HG03139 (cell line): ENCODE results near the gene MRPL54.
"Not testable (repeated sequence)": the region's sequence is repeated elsewhere in the genome, so short reads cannot be mapped to it uniquely, and the experiment has no call there.

Experiments
- ATAC-seq: cut with Tn5 transposase; IDR thresholded peaks from one replicate; pipeline ENCODE4 v1.9.1; 2021; ENCODE audit not compliant: unreplicated experiment

The MRPL54 gene

DNA sequence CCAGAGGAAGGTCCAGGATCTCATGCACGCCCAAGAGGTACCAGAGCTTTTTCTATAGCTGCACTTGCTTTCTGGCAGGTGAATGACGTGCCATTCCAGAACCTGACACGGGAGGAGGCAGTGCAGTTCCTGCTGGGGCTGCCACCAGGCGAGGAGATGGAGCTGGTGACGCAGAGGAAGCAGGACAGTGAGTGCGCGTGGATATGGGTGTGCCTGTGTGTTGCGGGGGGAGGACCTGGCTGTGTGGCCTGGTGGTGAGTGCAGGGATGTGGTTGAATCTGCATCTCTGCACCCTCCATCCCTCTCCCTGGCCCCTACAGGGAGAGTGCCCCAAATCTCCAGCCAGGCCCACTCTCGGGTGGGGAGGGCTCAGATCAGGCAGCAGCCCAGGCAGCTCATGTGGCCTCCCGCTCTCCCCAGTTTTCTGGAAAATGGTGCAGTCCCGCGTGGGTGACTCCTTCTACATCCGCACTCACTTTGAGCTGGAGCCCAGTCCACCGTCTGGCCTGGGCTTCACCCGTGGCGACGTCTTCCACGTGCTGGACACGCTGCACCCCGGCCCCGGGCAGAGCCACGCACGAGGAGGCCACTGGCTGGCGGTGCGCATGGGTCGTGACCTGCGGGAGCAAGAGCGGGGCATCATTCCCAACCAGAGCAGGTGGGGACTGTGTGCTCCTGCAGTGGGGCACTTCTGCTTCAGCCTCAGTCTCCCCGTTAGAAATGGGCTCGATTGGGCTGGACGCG lies 23.8 kb upstream of the MRPL54 start:
- ATAC-seq, result no peak

- no peak for ATAC-seq
Observed at GRCh38 chr19:3740431-3740830, 22.1 kb upstream of the MRPL54 start.

- ATAC-seq, result no peak
Observed at GRCh38 chr19:3743486-3743885, 19.0 kb upstream of the MRPL54 start.

DNA sequence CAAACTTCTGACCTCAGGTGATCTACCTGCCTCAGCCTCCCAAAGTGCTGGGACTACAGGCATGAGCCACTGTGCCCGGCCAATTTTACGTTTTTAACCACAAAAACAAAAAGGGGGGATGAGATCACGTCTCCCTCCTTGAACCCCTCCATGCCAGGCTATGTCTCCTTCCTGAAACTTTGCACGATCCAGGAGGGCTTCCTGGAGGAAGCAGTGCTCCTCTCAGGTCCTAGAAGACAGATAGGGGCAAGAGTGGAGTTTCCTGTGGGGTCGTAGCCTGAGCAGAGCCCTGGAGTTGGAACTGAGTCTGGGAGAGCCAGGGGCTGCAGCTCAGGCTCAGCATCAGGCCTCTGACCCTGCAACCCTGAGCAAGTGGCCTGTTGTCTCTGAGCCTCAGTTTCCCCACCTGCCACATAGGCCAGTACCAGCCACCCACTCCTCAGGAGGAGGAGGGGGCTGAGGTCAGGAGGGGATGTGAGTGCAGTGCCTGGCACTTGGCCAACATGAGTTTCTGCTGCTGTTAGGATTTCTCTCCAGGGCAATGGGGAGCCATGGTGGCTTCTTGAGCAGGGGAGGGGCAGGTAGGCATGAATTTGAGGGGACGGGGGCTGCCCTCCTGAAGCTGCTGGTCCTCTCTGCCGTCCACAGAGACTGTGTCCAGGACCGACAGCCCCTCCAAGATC lies 17.0 kb upstream of the MRPL54 start:
- no peak for ATAC-seq

DNA sequence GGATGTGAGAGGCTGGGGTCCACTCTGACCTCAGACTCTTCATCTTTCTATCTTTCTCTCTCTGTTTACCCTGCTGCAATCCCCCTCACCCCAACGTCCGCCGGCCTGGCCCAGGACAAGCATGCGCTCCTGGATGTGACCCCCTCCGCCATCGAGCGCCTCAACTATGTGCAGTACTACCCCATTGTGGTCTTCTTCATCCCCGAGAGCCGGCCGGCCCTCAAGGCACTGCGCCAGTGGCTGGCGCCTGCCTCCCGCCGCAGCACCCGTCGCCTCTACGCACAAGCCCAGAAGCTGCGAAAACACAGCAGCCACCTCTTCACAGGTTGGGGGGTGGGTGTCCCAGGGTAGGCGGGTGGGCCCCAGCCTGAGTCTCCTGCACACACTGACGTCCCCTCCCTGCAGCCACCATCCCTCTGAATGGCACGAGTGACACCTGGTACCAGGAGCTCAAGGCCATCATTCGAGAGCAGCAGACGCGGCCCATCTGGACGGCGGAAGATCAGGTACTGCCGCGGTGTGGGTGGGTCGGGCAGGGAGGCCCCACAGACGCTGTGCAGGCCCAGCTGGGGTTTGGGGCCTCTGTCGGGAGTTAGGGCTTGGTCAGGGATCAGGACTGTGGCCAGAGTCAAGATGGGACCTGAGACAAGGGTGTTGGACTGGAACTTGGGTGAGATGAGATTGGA lies 16.0 kb upstream of the MRPL54 start:
- ATAC-seq, result no peak

DNA sequence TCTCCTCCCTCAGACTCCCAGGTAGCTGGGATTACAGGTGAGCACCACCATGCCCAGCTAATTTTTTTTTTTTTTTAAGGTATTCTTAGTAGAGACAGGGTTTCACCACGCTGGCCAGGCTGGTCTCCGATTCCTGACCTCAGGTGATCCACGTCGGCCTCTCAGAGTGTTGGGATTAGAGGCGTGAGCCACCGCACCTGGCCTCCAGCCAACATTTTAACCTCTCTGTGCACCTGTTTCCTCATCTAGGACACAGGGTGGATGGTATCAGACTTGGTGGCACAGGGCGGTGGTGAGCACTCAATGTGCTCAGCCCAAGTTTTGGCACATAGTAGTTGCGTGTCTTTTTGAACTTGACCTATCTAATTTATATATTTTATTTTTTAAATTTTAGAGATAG lies 13.5 kb upstream of the MRPL54 start:
- no peak for ATAC-seq

DNA sequence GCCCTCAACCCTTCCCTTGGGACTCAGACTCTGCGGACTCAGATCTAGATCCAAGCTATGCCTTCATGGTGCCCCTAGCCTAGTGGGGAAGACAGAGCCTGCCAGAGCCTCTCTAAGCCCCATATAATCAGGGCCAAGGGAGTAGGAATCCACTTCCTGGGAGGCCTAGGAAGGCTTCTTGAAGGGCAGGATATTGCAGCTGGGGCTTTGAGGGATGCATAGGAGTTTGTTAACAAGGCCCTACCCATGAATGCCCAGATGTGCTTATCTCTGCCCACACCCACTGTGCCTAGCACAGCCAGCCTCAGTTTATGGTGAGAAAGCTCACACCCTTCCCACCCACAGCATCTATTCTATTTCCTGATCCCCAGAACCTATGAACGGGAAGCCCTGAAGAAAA lies 12.3 kb upstream of the MRPL54 start:
- no peak for ATAC-seq

DNA sequence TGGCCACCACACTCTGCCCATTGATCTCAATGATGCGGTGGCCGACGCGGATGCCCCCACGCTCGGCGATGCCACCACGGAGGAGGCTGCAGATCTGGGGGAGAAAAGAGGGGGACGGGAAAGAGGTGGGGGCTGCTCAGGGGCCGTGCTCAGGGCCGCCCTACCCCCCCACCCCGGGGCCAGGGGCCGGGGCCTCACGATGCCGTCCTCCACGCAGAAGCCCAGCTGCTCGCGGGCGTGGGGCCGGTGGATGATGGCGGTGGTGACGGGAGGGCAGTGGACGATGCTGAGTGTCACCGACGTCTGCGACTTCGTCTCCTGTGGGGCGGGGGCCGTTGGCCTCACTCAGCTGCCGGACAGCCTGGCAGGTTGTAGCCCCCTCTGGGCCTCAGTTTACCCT lies 11.2 kb upstream of the MRPL54 start:
- no peak for ATAC-seq

DNA sequence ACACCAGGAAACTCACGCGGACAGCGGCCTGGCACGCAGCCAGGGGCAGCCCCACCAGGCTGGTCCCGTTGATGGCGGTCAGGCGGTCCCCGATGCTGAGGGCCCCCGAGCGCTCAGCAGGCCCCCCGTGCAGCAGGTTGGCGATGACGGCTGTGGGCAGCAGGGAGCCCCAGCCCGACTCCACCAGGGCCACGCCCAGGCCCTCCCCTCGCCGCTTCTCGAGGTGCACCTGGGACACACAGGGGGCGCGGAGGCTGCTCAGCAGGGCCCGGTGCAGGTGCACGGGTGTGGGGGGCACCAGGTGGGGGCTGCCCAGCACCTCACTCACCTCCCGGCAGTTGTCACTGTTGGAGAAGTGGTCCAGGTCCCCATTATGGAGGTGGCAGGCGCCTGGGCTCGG lies 10.0 kb upstream of the MRPL54 start:
- ATAC-seq, result no peak

GRCh38 chr19:3753631-3754410 lies 8.7 kb upstream of the MRPL54 start:
- no peak for ATAC-seq

DNA sequence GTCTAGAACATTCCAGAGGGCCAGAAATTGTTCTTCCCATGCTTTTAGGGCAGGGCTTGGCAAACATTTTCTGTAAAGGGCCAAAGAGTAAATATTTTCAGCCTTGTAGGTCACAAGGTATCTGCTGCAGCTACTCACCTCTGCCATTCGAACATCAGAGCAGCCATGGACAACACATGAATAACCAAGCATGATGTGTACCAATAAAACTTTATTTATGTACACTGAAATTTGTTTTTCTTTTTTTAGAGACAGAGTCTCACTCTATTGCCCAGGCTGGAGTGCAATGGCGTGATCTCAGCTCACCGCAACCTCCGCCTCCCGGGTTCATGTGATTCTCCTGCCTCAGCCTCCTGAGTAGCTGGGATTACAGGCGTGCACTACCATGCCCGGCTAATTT lies 4.8 kb upstream of the MRPL54 start:
- not testable (repeated sequence) for ATAC-seq

- not testable (repeated sequence) for ATAC-seq
Observed at GRCh38 chr19:3758297-3758696, 4.2 kb upstream of the MRPL54 start.

DNA sequence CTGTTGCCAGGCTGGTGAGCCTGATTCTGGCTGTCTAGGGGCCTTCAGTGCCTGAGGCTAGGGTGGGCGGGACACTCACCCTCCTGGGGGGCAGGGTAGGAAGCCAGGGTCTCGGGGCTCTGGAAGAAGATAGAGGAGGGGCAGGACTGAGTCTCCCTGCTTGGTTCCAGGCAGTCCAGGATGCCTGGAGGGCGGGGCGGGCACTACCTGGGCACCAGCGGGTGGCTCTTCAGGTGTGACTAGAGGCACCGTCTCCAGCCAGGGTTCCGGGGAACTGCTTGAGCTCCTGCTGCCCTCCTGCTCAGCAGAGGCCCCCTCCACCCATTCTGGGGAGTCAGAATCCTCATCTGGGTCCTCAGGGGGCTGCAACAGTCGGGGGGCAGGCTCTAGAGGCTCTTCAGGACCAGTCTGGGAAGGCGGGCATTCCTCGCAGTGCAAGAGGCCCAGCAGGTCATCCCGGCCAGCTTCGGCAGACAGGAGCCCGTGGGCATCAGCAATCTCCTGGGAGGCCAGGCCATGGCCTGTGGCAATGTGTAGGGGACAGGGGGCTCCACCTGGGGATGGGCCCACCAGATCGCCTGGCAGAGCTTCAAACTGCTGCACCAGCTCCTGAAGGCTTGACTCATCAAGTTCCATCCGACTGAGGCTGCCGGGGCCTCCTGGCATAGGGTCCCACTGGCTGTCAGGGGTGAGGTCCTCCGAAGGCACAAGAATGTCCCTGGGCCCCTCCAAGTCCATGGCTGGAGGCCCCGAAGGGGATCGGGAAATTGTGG lies 2.8 kb upstream of the MRPL54 start:
- ATAC-seq, result no peak

GRCh38 chr19:3760871-3761361 lies 1.6 kb upstream of the MRPL54 start:
- ATAC-seq, result no peak

DNA sequence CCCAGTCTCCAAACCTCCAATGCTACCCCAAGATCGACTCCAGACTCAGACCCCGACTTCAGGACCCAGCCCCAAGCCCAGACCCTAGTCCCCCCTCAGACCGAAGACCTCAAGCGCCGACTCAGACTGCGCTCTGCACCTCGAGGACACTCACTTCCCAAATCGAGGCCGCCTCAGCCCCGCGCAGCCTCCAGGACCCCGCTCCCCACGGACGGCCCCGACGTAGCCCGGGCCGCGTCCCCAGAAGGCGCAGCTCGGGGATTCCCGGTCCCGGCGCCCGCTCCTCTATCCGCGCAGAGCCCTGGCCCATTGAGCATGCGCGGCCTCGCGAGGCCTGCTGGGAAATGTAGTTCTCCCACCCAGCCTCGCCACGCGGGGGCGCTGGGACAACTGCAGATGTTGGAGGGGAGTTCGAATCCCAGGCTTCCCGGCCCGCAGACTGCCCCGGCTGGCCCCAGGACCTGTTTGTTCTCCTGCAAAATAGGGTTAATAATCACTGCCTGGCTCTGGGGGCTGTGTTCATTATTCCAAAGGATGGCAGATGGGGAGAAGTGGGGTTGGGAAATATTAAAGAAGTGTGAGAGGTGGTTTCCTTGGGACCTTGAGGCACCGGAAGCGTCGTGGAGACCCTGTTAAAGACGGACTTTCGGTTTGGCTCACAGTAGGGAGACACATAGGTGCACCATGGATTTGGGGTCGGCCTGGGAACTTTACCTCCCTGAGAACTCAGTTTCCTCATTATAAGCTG lies 926 bp upstream of the MRPL54 start, which contains the start of gene APBA3:
APBA3 (minus strand) TSS at position 311 of the 748 bp plus-strand sequence. CDS start 1,428 bp downstream, outside the sequence.
- peak; percentile 40 for ATAC-seq

GRCh38 chr19:3762130-3762473 lies 380 bp upstream of the MRPL54 start:
- ATAC-seq, result no peak

DNA sequence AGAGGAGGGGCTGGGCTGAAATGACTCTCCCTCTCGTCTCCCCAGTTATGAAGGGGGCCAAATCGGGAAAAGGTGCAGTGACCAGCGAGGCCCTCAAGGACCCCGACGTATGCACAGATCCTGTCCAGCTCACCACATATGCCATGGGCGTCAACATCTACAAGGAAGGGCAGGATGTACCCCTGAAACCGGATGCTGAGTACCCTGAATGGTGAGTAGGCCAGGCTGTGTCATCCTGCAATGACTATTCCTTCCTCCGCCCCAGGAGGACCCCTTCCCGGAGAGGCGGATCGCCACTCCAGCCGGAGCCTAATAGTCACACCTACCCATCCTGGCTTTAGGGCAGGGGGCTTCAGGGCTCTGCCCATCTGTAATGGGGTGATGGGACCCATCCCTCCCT lies 2.6 kb downstream of the MRPL54 start:
- ATAC-seq, result no peak

DNA sequence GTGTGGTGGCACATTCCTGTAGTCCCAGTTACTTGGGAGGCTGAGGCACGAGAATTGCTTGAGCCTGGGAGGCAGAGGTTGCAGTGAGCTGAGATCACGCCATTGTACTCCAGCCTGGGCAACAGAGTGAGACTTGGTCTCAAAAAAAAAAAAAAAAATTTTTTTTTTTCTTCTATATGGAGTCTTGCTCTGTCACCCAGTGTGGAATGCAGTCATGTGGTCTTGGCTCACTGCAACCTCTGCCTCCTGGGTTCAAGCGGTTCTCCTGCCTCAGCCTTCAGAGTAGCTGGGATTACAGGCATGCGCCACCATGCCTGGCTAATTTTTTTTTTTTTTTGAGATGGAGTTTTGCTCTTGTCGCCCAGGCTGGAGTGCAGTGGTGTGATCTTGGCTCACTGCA lies 3.3 kb downstream of the MRPL54 start:
- ATAC-seq, result not testable (repeated sequence)

- no peak for ATAC-seq
Observed at GRCh38 chr19:3766520-3766919, 4.0 kb downstream of the MRPL54 start.

GRCh38 chr19:3767050-3767449 lies 4.6 kb downstream of the MRPL54 start:
- no peak for ATAC-seq
